Ovary (tissue), 9 donors: Measurements from ENCODE around the gene FGFR2. TPM values are rescaled to one million over a fixed set of nuclear protein-coding genes. Genes with fewer than 3 reads are reported as not detected.

Experiments used
- DNase-seq, 5 donors: peaks; one replicate each; pipeline ENCODE4 v3.0.0-alpha.2; 2019 to 2020
- H3K27ac ChIP-seq, 2 donors: fragments of 200-600 bp; one replicate each; pipeline versions ENCODE4 v1.5.1 to v1.8.0; 2019 to 2022
- H3K27me3 ChIP-seq: fragments of 200-600 bp; one replicate; pipeline ENCODE4 v1.8.0; 2022
- H3K36me3 ChIP-seq: fragments of 200-600 bp; sonication (generic); one replicate; pipeline ENCODE4 v1.5.1; 2019
- H3K4me1 ChIP-seq: one replicate; pipeline ENCODE4 v1.8.1; 2013; ENCODE audit warnings: mild to moderate bottlenecking, moderate library complexity; ENCODE audit not compliant: insufficient read depth
- H3K4me3 ChIP-seq: fragments of 200-600 bp; sonication (generic); one replicate; pipeline ENCODE4 v1.5.1; 2017
- H3K9me3 ChIP-seq, 2 donors: fragments of 200-600 bp in 1 of 2; sonication (generic) in 1 of 2; one replicate each; pipeline versions ENCODE4 v1.5.1 to v1.8.1; 2013 to 2019; ENCODE audit warnings: mild to moderate bottlenecking in 1 of 2, moderate library complexity in 1 of 2
- CTCF ChIP-seq, 3 donors: fragments of 450-650 bp in 2 of 3; fragments of 200-600 bp in 1 of 3; IDR thresholded peaks; one replicate each; pipeline versions ENCODE4 v1.5.1 to v1.8.0; 2016 to 2022; ENCODE audit warnings: antibody characterized with exemption in 3 of 3, mild to moderate bottlenecking in 1 of 3
- EP300 ChIP-seq: sonication (generic); formaldehyde crosslinking; IDR thresholded peaks from one replicate; pipeline ENCODE4 v1.6.1; 2017; ENCODE audit warnings: antibody characterized with exemption
- POLR2A ChIP-seq: fragments of 450-650 bp; IDR thresholded peaks from one replicate; pipeline ENCODE4 v1.6.1; 2017; ENCODE audit warnings: antibody characterized with exemption, mild to moderate bottlenecking, moderate library complexity
- WGBS, 3 donors: extraction: QIAGEN DNeasy Blood & Tissue Kit in 1 of 3; methylation state at CpG; one replicate each; pipeline versions ENCODE4 v1.1.5 to v1.1.7; 2013 to 2017; 5-methylcytosine and 5-hydroxymethylcytosine counted together
- intact Hi-C, 4 donors: fragments of 100-400 bp; cut with DNase I; formaldehyde crosslinking; loops; one replicate each; pipeline versions ENCODE4 v1.11.0 to v1.15.1; 2022 to 2023
- polyA plus RNA-seq, 2 donors: library from polyadenylated mRNA; stranded (reverse); fragments of 200-250 nt in 1 of 2; fragments of 350-450 nt in 1 of 2; fragmentation: Illumina TruSeq in 1 of 2; extraction: RNeasy Lipid Tissue Mini Kit (QIAGEN cat#74804) in 1 of 2; gene quantifications; one replicate each; pipeline ENCODE4 v1.2.3, GENCODE V29; 2013 to 2014
- total RNA-seq, 7 donors: library from RNA; depleted of rRNA in 2 of 7; stranded (reverse); fragments of >200 nt in 2 of 7; fragmentation: NEBNext Ultra II Directional in 3 of 7; extraction: Animal tissue kit (Norgen Biotek cat#: 25700) in 3 of 7; gene quantifications; one replicate each; pipeline versions ENCODE4 v1.1.0 to v1.2.4, GENCODE V29; 2016 to 2023
- donor health status: DM: no; HTN: no; CAD: no; lungs with moderate emphysema.
- donor health status: DM: no; HTN: no; CAD: no.
- donor health status: Bipolar disorder and iron deficiency.
- donor health status: DM: yes; HTN: yes; CAD: no.
- donor health status: DM: no; HTN: no; CAD: no.
- donor health status: DM: yes; HTN: yes; CAD: no.

The FGFR2 gene
- total and polyA plus RNA-seq, 9 donors: 8.8 to 52.2 (median 26.5) TPM

GRCh38 chr10:121497513-121498470 is 100.5 kb downstream of the FGFR2 start:
- DNase-seq: no peak
- 86 to 91% (median 89%) methylated on average over 14 of the region's 14 CpGs for WGBS, 3 donors
- intact Hi-C loops: no loop called here
- Histone ChIP-seq H3K9me3 (no peaks in the 10 kb centered on the region), H3K4me3 (no peak overlapping the region), H3K36me3 (no peaks in the 10 kb centered on the region), H3K27me3 (no peaks in the 10 kb centered on the region), H3K27ac (no peak overlapping the region), H3K4me1 (no peaks in the 10 kb centered on the region)
- TF ChIP-seq POLR2A (no peak), EP300 (no peak), CTCF (IDR thresholded peaks at IDR 0.05) (no peak)

GRCh38 chr10:121495719-121496118 is 102.5 kb downstream of the FGFR2 start:
- Histone ChIP-seq H3K4me3 (no peak overlapping the region), H3K27me3 (no peaks in the 10 kb centered on the region), H3K27ac (no peak overlapping the region), H3K4me1 (peaks cover 2% of the 10 kb centered on the region), H3K9me3 (no peaks in the 10 kb centered on the region), H3K36me3 (no peaks in the 10 kb centered on the region)
- intact Hi-C loops: no loop called here
- no peak for TF ChIP-seq EP300
- no peak for TF ChIP-seq POLR2A
- TF ChIP-seq CTCF (IDR thresholded peaks at IDR 0.05): no peak
- no peak for DNase-seq
- WGBS, 3 donors: 81 to 84% (median 82%) methylated on average over 9 of the region's 9 CpGs

GRCh38 chr10:121494296-121494695 is 103.9 kb downstream of the FGFR2 start:
- H3K4me3 ChIP-seq: no peak overlapping the region
- no peak for DNase-seq
- no peaks in the 10 kb centered on the region for H3K36me3 ChIP-seq
- H3K27ac ChIP-seq: no peak overlapping the region
- TF ChIP-seq POLR2A (no peak), EP300 (no peak), CTCF (IDR thresholded peaks at IDR 0.05) (no peak)
- WGBS, 3 donors: 68 to 84% (median 75%) methylated on average over 2 of the region's 2 CpGs
- no peaks in the 10 kb centered on the region for H3K9me3 ChIP-seq
- no peaks in the 10 kb centered on the region for H3K27me3 ChIP-seq
- intact Hi-C loops: no loop called here
- H3K4me1 ChIP-seq: peaks cover 2% of the 10 kb centered on the region

- TF ChIP-seq CTCF (IDR thresholded peaks at IDR 0.05) (no peak), POLR2A (no peak), EP300 (no peak)
- no peak for DNase-seq
- Histone ChIP-seq H3K4me1 (peaks cover 2% of the 10 kb centered on the region), H3K4me3 (no peak overlapping the region), H3K36me3 (no peaks in the 10 kb centered on the region), H3K27ac (no peak overlapping the region), H3K9me3 (no peaks in the 10 kb centered on the region), H3K27me3 (no peaks in the 10 kb centered on the region)
- 64 to 69% (median 65%) methylated on average over 8 of the region's 8 CpGs for WGBS, 3 donors
- intact Hi-C loops: no loop called here
Observed at GRCh38 chr10:121493521-121493920, 104.7 kb downstream of the FGFR2 start.
